ENCODE data around the gene HYDIN.
"Not testable (repeated sequence)": the region's sequence is repeated elsewhere in the genome, so short reads cannot be mapped to it uniquely, and the experiment has no call there.

- not testable (repeated sequence) for TF ChIP-seq CTCF, POLR2AphosphoS5, POLR2A, EP300 (IDR thresholded peaks at IDR 0.05)
Observed at GRCh38 chr16:70823498-70824118, 406.9 kb downstream of the HYDIN start.

All from sigmoid colon (tissue), 4 donors.